ENCODE measurements around the gene NAT16. TPM values are rescaled to one million over a fixed set of nuclear protein-coding genes. Genes with fewer than 3 reads are reported as not detected.
A peak's percentile ranks its signal among the peaks of the same experiment; 100 is the strongest.

The NAT16 gene
- total and polyA plus RNA-seq, 9 of the 15 experiments (the other 6 are each of a cell fraction or from before 2014, with no cell fraction given), result 0.04 TPM; not detected in 8

DNA sequence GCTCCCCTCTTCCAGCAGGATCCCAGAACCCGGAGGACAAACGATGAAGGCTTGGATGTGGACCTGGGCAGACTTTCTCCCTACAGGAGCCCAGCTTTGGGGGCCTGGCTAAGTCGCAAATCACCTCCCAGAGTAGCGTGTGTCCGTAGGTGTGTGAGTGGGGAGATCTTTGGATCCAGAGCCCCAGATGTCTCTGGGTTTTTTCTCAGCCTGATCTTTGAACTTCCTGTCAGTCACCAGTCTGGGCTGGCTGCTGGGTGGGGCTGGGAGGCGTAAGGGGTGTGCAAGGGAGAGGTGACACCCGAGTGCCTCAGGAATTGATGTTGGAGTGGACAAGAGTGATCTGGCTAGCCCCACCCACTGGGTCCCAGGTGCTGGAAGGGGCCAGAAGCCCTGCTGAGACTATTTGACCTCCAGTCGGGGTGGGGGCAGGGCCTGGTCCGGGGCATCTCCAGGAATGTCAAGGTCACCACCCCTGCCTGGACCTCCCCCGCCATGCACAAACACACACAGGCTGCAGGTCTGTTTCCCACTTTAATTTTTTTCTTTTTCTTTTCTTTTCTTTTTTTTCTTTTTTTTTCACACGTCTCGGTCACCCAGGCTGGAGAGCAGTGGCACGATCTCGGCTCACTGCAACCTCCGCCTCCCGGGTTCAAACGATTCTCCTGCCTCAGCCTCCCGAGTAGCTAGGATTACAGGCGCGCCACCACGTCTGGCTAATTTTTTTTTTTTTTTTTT, 20.9 kb upstream of the NAT16 start, which contains the start of gene MOGAT3 (continued):
- TF ChIP-seq, protein P1, sequence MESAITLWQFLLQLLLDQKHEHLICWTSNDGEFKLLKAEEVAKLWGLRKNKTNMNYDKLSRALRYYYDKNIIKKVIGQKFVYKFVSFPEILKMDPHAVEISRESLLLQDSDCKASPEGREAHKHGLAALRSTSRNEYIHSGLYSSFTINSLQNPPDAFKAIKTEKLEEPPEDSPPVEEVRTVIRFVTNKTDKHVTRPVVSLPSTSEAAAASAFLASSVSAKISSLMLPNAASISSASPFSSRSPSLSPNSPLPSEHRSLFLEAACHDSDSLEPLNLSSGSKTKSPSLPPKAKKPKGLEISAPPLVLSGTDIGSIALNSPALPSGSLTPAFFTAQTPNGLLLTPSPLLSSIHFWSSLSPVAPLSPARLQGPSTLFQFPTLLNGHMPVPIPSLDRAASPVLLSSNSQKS (CRISPR knock-in tag; IDR thresholded peaks at IDR 0.05), result no peak
- TF ChIP-seq ESRRA (IDR thresholded peaks at IDR 0.05; ENCODE audit: borderline replicate concordance, low read depth) (peak; percentile 82), ZNF174 (CRISPR knock-in tag; IDR thresholded peaks at IDR 0.05) (no peak), SPI1 (IDR thresholded peaks at IDR 0.05; ENCODE audit: borderline replicate concordance, low read depth, low read length) (peak; percentile 19; the same call in 1 of the 2 replicates), ZC3H8 (IDR thresholded peaks at IDR 0.05) (no peak), HSF4 (CRISPR knock-in tag; IDR thresholded peaks at IDR 0.05; ENCODE audit: borderline replicate concordance) (no peak), RFX7 (CRISPR knock-in tag; IDR thresholded peaks at IDR 0.05) (no peak)
- TF ChIP-seq, protein P2, sequence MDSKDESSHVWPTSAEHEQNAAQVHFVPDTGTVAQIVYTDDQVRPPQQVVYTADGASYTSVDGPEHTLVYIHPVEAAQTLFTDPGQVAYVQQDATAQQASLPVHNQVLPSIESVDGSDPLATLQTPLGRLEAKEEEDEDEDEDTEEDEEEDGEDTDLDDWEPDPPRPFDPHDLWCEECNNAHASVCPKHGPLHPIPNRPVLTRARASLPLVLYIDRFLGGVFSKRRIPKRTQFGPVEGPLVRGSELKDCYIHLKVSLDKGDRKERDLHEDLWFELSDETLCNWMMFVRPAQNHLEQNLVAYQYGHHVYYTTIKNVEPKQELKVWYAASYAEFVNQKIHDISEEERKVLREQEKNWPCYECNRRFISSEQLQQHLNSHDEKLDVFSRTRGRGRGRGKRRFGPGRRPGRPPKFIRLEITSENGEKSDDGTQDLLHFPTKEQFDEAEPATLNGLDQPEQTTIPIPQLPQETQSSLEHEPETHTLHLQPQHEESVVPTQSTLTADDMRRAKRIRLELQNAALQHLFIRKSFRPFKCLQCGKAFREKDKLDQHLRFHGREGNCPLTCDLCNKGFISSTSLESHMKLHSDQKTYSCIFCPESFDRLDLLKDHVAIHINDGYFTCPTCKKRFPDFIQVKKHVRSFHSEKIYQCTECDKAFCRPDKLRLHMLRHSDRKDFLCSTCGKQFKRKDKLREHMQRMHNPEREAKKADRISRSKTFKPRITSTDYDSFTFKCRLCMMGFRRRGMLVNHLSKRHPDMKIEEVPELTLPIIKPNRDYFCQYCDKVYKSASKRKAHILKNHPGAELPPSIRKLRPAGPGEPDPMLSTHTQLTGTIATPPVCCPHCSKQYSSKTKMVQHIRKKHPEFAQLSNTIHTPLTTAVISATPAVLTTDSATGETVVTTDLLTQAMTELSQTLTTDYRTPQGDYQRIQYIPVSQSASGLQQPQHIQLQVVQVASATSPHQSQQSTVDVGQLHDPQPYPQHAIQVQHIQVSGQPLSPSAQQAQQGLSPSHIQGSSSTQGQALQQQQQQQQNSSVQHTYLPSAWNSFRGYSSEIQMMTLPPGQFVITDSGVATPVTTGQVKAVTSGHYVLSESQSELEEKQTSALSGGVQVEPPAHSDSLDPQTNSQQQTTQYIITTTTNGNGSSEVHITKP (IDR thresholded peaks at IDR 0.05; ENCODE audit: partially characterized antibody), result no peak
- TF ChIP-seq, protein P3, sequence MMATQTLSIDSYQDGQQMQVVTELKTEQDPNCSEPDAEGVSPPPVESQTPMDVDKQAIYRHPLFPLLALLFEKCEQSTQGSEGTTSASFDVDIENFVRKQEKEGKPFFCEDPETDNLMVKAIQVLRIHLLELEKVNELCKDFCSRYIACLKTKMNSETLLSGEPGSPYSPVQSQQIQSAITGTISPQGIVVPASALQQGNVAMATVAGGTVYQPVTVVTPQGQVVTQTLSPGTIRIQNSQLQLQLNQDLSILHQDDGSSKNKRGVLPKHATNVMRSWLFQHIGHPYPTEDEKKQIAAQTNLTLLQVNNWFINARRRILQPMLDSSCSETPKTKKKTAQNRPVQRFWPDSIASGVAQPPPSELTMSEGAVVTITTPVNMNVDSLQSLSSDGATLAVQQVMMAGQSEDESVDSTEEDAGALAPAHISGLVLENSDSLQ (IDR thresholded peaks at IDR 0.05), result peak; percentile 93
